GM18505 (cell line): ENCODE results near the gene NOC4L.
"Not testable (repeated sequence)": the region's sequence is repeated elsewhere in the genome, so short reads cannot be mapped to it uniquely, and the experiment has no call there.

Source experiments
- ATAC-seq: cut with Tn5 transposase; IDR thresholded peaks from one replicate; pipeline ENCODE4 v1.9.1; 2021; ENCODE audit not compliant: unreplicated experiment
- POLR2A ChIP-seq: IDR thresholded peaks from 4 replicates; pipeline ENCODE4 v1.6.1; 2011; ENCODE audit warnings: borderline replicate concordance; ENCODE audit not compliant: insufficient read depth, insufficient read length; ENCODE audit errors: extremely low read depth

NOC4L gene

DNA sequence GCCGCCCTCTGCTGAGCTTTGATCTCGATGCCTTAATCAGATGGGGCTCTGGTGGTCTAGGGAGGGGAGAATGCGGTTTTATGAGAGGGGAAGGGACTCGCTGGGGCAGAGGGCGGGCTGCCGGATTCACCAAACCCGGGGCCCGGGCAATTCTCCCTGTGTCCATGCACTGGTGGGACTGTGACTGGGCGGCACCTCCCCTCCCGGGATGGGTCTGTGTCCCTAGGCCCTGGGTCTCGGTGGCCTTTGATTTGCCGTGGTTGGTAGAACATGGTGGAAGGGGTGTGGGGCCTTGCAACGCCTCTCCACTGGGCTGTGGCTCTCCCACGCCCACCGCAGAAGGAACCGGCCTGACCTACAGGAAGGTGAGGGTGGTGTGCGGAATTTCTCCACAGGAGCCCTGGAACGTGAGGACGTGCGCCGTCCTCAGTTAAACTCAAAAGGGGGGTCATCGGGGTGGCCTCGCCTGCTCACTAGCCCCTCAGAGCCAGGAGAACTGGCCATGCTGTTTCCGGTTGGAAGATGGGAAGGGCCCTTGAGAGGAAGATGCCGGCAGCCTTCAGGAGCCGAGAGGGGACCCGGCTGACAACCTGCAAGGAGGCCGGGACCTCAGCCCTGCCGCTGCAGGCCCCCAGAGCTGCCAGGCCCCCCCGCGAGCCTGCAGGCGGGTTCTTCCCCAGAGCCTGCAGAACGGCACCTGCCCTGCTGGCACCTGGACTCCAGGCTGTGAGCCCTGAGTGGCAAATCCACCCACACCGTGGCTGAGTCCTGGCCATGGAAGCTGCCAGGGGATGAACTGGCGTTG is 43.6 kb downstream of the NOC4L start:
- ATAC-seq = no peak
- no peak for TF ChIP-seq POLR2A

DNA sequence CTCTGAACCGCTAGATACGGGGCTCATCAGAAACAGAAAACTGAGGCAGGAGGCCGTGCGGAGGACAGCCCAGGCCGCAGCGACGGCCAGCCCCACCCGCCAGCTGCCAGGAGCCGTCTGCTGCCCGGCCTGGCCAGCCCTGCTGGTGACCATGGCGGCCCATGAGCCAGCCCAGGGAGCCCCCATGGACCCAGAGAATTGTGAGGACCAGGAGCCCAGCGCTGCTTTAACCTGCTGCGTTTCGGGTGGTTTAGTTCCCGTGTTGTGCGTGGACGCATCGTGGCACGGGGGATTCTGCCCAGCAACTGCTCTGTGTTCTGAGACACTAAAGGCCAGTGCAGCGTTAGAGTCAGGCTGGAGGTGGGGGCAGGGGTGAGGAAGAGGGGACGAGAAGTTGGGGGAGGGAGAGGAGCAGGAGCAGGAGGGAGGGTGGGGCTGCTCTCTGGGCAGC is 44.2 kb downstream of the NOC4L start:
- TF ChIP-seq POLR2A = no peak
- ATAC-seq = no peak

DNA sequence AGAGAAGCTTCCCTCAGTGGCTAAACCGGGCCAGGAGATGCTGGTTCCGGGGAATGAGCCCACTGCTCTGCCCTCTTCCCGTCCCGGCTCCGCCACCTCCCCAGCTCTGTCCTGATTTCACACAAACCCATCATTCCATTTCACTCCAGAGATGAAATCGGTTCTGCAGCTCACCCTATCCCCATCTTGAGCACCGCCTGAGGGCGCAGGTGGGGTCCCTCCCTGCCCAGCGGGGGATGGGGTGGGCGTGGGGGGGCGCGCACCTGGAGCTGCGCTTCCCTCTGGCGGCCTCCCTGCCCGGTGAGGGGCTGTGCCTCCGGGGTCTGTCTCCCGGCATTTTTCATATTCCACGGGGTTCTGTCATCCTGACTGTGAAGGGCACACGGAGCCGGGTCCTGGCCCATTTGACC is 44.7 kb downstream of the NOC4L start:
- ATAC-seq = no peak

DNA sequence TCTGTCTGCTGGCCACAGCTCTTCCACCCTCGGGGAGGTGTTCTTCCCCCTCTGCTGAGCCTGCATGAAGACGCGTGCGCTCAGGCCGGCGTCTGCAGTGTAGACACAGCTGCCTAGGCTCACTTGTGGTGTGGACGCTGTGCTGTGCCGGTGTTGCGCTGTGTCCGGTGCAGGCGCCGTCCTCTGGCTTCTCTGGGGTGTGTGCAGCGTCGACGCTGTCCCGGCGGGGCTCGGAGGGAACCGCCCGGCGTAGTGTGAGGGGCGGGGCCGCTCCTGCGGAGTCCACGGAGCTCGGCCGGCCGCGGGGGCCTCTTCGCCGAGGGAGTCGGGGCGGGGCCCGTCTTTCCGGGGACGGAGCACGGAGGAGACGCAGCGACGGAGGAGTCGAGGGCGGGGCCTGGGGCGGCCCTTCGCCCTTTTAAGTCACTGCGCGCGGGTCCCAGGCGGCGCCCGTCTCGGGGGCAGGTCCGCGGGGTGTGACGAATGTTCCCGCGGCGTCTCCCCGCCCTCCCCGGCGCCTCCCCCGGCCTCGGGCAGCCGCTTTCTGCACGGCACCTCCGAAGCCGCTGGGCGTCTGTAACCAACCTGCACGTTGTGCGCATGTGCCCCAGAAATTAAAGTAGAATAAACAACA is 45.2 kb downstream of the NOC4L start:
- TF ChIP-seq POLR2A = no peak
- peak; percentile 78 for ATAC-seq

More for the DNA sequence above, 44.7 kb downstream of the NOC4L start:
- no peak for TF ChIP-seq POLR2A

DNA sequence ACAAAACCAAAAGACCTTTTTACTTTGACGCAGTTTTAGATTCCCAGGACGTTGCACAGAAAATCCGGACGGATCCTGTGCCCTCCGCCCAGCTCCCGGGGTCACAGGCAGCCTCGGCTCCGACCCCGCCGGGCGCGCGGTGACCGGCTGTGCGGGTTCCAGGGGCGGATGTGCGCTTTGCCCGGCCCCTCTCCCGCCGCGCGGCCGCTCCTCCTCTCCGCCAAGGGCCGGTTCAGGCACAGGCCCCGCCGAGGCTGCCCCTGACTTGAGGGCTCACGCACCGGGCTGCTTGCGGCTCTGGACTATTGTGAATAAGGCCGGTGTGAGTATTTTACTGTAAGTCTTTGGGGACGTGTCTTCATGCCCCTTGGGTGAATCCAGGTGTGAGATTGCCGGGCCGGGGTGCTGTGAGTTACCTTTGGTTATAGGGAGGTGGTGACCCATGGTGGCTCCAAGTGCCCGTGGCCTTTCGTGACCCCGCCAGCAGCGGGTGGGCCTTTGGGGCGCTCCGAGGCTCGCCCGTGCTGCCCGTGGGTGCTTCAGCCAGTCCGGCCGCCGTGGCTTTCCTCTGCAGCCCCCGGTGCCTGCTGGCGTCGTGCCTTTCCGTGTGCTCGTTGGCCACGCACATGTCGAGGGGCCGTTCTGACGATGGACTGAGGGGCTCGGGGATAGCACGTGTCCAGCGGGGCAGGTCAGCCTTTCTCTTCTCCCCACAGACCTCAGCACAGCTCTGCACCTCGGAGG is 45.9 kb downstream of the NOC4L start:
- ATAC-seq = no peak
- TF ChIP-seq POLR2A = no peak

DNA sequence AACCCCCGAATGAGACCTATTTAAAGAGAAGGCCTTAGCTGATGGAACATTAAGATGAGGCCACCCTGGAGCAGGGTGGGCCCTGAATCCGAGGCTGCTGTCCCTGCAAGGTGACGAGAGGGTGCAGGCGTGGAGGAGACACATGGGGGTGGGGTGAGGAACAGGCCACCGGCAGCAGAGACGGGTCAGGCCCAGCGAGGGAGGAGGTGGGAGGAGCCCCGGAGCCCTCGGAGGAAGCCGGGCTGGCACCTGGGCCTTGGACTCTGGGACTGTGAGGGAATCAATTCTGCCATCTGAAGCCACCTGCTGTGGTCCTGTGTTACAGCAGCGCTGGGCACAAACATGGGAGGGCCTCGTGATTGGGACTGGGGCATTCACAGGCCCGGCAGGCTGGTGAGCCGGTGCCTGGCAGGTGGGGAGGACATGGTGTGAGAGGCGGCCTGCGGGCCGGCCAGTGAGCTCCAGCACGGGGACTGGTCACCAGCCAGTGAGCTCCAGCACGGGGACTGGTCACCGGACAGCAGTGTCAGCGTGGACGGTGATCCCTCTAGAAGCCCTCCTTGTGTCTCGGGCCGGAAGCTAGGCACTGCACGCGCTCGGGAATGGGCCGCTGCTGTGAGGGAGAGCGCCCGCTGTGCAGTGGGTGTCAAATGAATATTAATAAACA is 46.7 kb downstream of the NOC4L start:
- ATAC-seq = no peak
- TF ChIP-seq POLR2A = no peak

DNA sequence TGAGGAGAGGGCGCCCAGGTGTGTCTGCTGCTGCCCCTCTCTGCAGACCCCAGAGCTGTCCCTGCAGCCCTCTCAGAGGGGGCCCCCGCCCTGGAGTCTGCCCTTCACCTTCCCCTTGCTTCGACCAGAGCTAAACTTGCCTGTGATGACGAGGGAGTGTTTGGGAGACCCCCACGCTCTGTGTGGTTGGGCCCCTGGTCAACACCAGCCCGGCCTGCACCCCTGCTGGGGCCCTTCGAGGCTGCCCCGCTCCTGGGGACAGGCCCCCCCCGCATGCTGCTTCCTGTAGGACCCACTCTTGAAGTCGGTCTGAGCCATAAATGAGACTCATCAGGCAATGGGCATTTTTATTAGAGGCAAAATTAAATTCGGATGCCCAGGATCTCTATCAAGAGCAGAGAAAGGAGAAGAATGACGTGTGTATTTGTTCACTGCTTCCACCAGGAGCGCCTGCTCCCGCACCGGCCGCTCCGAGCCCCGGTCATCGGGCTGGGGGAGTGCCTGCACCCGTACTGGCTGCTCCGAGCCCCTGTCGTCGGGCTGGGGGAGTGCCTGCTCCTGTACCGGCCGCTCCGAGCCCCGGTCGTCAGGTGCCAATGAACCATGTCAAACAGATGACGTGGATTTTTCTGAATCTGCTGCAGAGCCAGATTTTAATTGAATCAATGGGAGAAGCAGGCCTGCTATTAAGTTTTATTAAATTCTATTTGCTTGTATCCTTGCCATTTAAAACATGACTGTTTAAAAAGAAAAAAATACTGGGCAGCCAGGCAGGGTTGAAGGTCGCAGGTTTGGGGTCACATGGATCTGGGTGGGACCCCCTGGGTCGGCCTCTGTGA is 47.7 kb downstream of the NOC4L start:
- ATAC-seq = no peak
- no peak for TF ChIP-seq POLR2A

DNA sequence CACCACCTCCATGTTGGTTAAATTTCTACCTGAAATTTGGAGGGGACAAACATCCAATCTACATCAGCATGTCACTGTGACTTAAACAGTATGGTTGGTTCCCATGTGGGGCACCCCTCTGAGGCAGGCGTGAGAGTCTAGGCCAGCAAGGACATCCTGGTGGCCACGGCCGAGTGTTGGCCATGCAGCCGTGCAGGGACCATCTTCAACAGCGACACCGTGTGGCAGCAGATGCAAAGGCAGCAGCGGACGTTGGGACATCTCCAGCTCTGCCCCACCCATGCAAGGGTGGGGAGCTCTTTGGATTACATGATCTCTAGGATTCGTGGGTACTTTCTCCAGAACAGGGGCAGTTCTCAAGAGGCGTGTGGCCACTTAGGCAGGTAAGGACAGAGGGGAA is 49.8 kb downstream of the NOC4L start:
- no peak for ATAC-seq
- TF ChIP-seq POLR2A = no peak

DNA sequence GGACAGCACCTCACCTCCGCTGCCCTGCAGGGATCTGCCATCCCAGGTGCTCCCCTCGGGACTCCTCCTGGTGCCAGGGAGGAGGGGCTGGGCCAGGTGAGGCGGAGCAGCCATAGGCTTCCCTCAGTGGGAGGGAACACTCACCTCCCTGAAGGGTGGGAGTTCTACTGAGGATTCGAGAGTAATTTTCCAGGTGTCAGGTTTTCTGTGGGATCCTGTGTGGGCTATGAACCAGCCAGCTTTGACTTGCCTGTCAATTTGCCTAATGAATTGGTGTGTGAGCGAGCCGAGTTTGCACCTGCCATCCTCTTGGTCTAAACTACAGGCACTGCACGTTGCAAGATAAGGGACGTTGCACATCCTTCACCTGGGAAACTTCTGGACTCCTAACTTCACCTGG is 50.3 kb downstream of the NOC4L start:
- TF ChIP-seq POLR2A = no peak
- ATAC-seq = no peak

DNA sequence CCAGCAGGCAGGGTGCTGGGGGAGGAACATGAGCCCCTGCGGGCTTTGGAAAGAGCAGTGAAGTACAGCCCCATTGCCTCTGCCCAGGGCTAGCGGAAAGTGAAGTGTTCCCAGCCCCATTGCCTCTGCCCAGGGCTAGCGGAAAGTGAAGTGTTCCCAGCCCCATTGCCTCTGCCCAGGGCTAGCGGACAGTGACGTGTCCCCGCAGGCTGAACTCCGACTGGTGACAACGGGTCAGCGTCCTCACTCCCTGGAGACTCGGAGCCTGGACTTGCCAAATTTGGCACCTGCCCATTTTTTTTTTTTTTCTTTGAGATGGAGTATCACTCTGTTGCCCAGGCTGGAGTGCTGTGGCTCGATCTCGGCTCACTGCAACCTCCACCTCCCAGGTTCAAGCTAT is 51.0 kb downstream of the NOC4L start:
- ATAC-seq = not testable (repeated sequence)

DNA sequence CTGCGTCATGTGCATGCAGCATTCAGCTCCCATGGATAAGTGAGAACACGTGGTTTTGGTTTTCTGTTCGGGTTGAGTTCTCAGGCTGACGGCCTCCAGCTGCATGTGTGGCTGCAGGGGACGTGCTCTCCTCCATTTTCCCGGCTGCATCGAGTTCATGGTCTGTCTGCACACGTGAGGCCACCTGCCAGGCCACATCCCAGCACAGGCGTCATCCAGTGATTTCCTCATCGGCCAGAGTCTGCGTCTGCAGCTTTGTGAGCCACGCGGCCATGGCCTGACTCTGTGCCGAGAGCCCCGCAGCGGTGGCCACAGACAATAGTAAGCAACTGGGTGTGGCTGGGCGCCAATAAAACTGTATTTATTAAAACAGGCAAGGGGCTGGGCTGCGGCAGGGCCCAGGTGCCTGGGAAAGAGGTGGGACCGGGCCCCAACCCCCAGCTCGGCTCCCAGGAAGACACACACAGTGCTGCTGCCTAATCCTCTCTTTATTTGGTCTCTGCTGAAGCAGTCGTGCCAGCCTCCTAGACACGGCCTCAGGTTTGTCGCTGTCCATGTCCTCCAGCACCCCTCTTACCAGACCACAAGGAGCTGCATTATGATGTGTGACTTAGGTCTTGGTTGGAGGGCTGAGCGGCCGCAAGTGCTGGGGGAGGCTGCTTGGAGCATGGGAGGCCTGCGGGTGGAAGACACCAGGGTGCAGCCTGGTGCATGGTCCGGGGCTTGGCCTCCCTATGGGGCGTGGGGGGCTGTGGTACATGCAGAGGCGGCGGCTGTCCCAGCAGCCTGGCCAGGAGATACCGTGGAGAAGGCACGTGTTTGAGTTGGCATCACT is 52.0 kb downstream of the NOC4L start:
- TF ChIP-seq POLR2A = no peak
- ATAC-seq = no peak
